Fibroblast of skin of scalp (primary cell): ENCODE measurements around the gene RALY.
"Not testable (repeated sequence)": the region's sequence is repeated elsewhere in the genome, so short reads cannot be mapped to it uniquely, and the experiment has no call there.

Experiments used
- DNase-seq: peaks from one replicate; pipeline ENCODE4 v3.0.0-alpha.2; 2013

RALY gene

GRCh38 chr20:34110025-34110744 lies 116.5 kb downstream of the RALY start:
- DNase-seq = no peak

DNA sequence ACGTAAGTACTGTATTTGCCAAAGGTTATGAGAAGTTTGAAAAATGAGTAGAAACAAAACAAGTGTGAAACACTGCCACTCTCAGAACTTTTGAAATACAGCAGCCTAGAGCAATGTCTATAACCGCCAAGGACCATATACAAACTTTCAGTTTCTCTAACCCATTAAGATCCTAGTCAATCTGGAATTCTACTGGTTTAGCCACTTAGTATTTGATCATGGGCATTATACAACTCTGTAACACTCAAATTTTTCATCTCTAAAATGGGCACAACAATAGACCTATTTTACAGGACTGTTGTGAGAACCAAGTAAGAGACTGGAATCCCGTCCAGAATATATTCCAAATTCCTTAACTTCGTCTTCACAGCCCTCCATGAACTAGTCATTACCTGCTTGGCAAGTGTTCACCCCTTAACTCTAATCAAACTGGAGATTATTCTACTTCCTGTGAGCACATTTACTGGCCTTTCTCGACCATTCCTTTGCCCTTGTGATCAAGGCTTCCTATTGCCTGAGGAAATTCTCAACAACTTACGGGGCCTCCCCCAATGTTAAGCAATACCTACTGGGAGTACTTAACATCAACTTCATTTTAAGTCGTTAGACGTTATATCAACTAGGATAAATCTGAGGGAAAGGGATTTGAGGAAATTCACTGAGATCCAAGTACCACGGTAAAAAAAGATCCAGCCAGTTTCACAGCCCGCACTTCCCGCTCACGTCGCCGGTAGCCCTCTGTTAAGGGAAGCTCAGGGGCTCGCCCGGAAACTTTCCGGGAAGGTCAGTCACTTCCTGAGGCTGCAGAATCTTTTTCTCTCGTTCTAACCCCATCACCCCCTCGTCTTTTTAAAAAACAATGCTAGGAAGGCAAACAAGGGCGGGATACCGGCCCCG lies 117.3 kb downstream of the RALY start:
- DNase-seq = peak; percentile 38

DNA sequence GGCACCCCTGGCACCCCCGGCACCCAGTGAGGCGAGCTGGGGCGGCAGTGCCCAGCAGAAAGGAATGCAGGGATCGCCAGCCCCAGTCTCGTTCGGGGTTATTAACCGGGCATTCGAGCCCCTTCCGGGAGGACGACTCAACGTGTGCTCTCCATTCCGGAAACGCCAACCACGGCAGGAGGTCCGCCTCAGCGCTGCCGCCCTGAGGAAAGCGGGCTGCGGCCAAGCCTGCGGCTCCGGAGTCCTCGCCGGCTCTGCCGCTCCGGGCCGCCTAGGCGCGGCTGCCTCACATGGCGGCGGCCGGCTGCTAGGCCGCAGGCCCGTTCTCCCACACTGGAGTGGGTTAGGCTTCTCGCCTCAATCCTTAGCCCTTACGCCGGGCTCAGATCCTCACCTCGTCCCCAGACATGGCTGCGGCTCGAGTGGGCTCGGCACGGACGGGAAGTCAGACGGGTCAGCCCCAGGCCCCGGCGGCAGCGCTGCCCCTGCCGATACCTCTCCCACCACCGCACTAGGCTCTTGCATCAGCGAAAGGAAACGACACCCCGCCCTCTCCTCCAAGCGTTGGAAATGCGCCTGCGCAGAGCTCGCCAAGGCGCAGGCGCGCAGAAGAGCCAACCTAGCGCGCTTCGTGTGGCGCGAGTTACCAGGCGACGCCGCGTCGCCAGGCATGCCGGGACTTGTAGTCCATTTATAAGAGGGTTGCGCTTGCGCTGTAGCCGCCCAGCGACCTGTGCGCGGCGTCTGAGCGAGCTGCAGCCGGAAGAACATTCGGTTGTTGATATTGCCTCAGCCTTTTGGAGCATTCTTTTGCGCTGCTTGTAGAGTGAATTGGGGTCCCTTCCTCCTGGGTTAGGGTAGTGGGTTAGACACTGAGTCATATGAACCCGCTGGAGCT lies 118.2 kb downstream of the RALY start, which contains the start of gene EIF2S2:
Gene EIF2S2, minus strand, starts transcription at position 542 of the 898 bp plus-strand sequence. Its CDS starts 133 bp downstream, at position 409.
- DNase-seq = peak; percentile 99

DNA sequence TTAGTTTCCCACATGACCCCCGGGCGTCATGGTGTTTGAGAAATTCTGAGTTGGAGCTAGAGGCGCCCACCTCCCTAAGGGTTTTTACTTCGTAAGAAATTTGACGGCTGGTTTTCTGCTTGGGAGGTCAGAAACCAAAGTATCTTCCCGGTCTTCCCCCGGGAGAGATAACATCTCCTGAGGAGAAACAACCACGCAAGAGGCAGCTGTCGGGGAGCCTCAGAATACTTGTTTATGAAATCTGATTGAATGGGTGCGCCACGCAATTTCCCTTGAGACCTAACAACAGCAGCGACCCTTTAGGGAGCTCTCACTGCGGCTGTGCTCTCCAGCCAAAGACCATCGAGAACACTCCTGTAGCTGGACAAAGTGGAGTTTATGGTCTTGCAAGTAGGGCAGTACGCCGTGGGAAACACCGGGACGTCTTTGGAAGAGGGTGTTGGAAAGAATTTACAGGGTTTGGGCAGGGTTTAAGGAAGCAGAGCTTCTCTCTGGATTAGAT lies 118.9 kb downstream of the RALY start:
- DNase-seq = no peak

DNA sequence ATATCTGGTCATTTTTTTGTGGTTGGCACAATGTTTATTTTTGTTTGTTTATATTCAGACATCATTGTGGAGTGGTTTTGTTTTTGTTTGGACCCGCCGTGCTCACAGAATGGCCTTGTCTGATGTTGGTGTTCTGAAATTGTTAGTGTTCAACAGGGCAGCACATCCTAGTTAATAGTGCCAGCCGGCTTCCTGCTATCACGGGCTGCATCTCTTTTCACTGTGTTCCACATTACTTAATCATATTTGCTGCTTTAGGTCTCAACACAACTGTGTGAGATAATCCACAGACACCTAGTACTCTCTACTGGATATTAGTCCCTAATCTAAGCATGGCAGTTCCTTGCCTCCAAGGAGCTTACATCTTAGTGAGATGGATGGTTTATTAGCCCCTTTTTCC lies 121.1 kb downstream of the RALY start:
- no peak for DNase-seq

DNA sequence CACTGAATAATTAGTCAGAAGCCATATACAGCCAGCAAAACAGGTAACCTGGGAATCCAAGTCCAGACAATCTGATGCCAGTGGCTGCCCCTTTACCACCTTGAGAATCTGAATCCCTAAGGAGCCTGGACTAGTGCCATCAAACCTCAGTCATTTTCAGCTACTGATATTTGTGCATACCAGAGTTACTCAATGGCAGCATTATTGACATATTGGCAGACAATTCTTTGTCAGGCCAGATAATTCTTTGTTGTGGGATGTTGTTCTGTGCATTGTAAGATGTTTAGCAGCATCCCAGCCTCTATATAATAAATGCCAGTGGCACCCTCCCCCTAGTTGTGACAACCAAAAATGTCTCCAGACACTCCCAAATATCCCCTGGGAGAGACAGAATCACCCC lies 121.5 kb downstream of the RALY start:
- no peak for DNase-seq

- no peak for DNase-seq
These were observed 126.5 kb downstream of the RALY start for GRCh38 chr20:34120213-34120612.

- no peak for DNase-seq
These were observed 128.7 kb downstream of the RALY start for GRCh38 chr20:34122274-34122980.

DNA sequence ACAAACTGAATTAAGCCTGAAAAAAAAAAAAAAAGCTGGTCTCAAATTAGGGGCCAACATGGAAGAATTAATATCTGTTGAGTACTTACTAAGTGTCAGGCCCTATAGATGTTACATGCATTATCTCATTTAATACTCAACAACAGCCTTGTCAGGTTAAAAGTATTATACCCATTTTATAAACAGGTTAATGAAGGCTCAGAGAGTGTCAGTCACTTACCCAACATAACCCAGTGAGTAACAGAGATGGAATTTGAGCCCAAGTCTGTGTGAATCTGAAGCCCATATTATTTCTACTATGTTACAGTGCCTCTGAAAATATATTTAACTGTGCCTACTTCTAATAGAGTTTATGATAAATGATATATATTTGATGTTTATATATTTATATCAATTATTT lies 129.6 kb downstream of the RALY start:
- DNase-seq = no peak

GRCh38 chr20:34124469-34125249 lies 130.9 kb downstream of the RALY start:
- DNase-seq = no peak

DNA sequence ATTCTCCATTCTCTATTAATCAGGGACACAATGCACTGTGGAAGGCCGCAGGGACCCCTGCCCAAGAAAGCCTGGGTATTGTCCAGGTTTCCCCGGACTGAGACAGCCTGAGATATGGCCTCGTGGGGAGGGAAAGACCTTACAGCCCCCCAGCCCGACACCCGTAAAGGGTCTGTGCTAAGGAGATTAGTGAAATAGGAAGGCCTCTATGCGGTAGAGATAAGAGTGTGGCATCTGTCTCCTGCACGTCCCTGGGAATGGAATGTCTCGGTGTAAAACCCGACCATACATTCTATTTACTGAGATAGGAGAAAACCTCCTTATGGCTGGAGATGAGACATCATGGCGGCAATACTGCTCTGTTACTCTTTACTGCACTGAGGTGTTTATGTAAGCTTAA lies 134.1 kb downstream of the RALY start:
- no peak for DNase-seq

DNA sequence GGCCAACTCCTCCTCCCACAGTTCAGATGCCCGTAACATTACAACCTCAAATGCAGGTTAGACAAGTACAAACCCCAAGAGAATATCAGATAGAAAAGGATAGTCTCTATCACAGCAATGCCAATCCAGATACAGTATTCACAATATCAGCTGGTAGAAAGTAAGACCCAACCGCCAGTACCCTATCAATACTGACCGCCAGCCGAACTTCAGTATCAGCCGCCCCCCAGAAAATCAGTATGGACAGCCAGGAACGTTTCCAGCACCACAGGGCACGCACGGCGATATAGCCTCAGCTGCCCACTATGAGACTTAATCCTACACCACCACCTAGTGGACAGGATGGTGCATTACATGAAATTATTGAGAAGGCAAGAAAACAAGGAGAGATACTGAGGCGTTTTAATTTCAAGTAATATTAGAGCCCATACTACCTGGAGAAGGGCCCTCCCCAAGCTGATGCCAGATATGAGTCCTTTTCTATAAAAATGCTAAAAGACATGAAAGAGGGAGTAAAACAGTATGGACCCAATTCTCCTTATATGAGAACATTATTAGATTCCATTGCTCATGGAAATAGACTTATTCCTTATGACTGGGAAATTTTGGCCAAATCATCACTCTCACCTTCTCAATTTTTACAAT lies 135.9 kb downstream of the RALY start:
- peak; percentile 76 for DNase-seq

DNA sequence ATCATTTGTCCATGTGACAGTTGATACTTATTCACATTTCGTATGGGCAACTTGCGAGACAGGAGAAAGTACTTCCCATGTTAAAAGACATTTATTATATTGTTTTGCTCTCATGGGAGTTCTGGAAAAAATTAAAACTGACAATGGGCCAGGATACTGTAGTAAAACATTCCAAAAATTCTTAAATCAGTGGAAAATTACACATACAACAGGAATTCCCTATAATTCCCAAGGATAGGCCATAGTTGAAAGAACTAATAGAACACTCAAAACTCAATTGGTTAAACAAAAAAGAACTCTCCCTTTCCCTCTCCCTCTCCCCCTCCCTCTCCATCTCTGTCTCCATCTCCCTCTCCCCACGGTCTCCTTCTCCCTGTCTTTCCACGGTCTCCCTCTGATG lies 137.8 kb downstream of the RALY start:
- peak; percentile 66 for DNase-seq

DNA sequence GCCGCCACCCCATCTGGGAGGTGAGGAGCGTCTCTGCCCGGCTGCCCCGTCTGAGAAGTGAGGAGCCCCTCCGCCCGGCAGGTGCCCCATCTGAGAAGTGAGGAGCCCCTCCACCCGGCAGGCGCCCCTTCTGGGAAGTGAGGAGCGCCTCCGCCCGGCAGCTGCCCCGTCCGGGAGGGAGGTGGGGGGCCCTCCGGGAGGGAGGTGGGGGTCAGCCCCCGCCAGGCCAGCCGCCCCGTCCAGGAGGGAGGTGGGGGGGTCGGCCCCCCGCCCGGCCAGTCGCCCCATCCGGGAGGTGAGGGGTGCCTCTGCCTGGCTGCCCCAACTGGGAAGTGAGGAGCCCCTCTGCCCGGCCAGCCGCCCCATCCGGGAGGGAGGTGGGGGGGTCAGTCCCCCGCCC lies 138.8 kb downstream of the RALY start:
- not testable (repeated sequence) for DNase-seq

DNA sequence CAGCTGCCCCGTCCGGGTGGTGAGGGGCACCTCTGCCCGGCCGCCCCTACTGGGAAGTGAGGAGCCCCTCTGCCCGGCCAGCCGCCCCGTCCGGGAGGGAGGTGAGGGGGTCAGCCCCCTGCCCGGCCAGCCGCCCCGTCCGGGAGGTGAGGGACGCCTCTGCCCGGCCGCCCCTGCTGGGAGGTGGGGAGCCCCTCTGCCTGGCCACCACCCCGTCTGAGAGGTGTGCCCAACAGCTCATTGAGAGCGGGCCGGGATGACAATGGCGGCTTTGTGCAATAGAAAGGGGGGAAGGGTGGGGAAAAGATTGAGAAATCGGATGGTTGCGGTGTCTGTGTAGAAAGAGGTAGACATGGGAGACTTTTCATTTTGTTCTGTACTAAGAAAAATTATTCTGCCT lies 139.2 kb downstream of the RALY start:
- not testable (repeated sequence) for DNase-seq

- DNase-seq = not testable (repeated sequence)
These were observed 139.7 kb downstream of the RALY start for GRCh38 chr20:34133365-34133860.
